Central memory CD8-positive, alpha-beta T cell (primary cell): ENCODE results near the gene CEP63.

Source experiments
- ATAC-seq: fragments of 150-1000 bp; cut with Tn5 transposase; replicated peaks from 2 replicates; pipeline ENCODE4 v1.10.0; 2022; ENCODE audit warnings: mild to moderate bottlenecking, moderate FRiP score, moderate number of reproducible peaks; ENCODE audit not compliant: poor library complexity, severe bottlenecking; ENCODE audit errors: extremely low read depth
- DNase-seq, 2 donors: peaks; one replicate each; pipeline ENCODE4 v3.0.0; 2021; ENCODE audit warnings: low spot score in 2 of 2
- H3K27ac Mint-ChIP-seq: one replicate; pipeline ENCODE4 v1.8.0; 2022; ENCODE audit warnings: low read depth, mild to moderate bottlenecking, moderate library complexity, mixed read lengths
- H3K27me3 Mint-ChIP-seq: one replicate; pipeline ENCODE4 v1.8.0; 2022; ENCODE audit warnings: mixed read lengths
- H3K36me3 Mint-ChIP-seq: one replicate; pipeline ENCODE4 v1.8.0; 2022; ENCODE audit warnings: mild to moderate bottlenecking, moderate library complexity, mixed read lengths; ENCODE audit not compliant: insufficient read depth
- H3K4me1 Mint-ChIP-seq: one replicate; pipeline ENCODE4 v1.8.0; 2022; ENCODE audit warnings: mixed read lengths
- H3K4me3 Mint-ChIP-seq: one replicate; pipeline ENCODE4 v1.8.0; 2022; ENCODE audit warnings: mild to moderate bottlenecking, moderate library complexity, mixed read lengths
- H3K9me3 Mint-ChIP-seq: one replicate; pipeline ENCODE4 v1.8.0; 2022; ENCODE audit warnings: mixed read lengths

CEP63 gene

DNA sequence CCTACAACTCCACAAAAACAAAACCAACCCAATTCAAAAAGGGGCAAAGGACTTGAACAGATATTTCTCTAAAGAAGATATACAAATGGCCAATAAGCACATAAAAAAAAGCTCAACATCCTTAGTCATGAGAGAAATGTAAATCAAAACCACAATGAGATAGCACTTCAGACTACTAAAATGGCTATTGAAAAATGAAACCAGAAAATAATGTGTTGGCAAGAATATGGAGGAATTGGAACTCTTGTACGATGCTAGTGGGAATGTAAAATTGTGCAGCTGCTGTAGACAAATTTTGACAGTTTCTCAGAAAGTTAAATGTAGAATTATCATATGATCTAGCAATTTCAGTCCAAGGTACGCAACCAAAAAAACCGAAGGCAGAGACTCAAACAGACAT is 136.0 kb downstream of the CEP63 start:
- Mint-ChIP-seq H3K4me3 (no peak overlapping the region), H3K9me3 (no peaks in the 10 kb centered on the region), H3K36me3 (no peaks in the 10 kb centered on the region), H3K27me3 (no peaks in the 10 kb centered on the region), H3K27ac (no peak overlapping the region), H3K4me1 (no peaks in the 10 kb centered on the region)
- DNase-seq (no peak), ATAC-seq (no peak)

DNA sequence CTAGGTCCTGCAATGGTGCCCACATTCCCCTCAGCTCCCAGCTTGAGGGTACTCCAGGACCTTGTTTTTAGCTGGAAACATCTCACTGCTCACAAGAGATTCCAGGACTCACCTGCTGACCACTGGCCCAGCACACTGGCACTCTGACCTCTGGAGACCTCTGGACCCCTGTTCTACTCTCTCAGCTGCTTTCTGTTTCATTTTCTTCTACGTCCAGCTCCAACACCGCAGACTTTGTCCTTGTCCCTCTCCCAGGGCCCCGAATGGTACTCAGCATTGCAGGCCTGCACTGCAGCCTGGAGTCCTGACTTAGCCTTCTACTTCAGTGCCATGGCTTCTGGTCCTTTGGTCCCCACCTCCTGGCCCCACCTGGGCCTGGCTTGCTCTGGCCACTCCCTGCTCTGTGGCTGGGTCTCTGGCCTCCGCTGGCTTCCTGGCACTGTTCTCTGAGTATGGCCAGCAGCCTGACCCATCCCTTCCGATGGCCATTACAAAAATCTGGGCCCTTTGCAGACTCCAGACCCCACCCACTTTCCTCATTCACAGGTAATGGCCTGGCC is 137.0 kb downstream of the CEP63 start:
- Mint-ChIP-seq H3K27ac (no peak overlapping the region), H3K4me1 (no peaks in the 10 kb centered on the region), H3K9me3 (no peaks in the 10 kb centered on the region), H3K27me3 (no peaks in the 10 kb centered on the region), H3K36me3 (no peaks in the 10 kb centered on the region), H3K4me3 (no peak overlapping the region)
- ATAC-seq: no peak
- no peak for DNase-seq

DNA sequence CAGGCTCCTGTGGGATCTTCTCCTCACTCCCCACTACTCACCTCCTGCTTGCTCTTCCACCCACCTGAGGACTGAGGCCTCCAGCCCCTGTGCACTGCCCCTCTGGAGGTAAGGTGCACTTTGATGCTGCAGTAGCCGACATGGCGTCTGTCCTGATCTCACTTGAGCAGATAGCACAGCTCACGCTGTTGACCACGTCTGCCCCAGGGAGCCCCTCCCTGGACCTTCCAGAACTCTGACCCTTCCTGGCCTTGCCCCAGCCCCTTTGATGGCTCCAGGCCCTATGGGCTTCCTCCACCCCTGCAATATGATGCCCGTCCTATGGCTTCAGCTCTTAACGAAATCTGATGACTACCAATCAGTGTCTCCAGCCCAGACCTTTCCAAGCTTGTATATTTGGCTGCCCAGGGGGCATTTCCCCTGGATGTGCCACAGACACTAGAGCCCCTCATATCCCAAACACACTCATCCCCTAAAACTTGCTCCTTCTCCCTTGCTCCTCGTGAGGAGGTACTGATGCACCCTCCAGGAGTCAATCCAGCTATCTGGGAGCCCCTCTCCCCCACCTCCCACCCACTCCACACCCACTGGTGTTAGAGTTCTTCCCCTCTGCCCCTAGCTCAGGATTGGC is 137.9 kb downstream of the CEP63 start:
- ATAC-seq (no peak), DNase-seq (no peak)
- Mint-ChIP-seq H3K4me3 (no peak overlapping the region), H3K36me3 (no peaks in the 10 kb centered on the region), H3K27ac (no peak overlapping the region), H3K27me3 (no peaks in the 10 kb centered on the region), H3K9me3 (no peaks in the 10 kb centered on the region), H3K4me1 (no peaks in the 10 kb centered on the region)
